HG03095 (cell line): ENCODE data around the gene NBEA.

Source experiments
- ATAC-seq: cut with Tn5 transposase; IDR thresholded peaks from one replicate; pipeline ENCODE4 v1.9.1; 2021; ENCODE audit warnings: moderate library complexity; ENCODE audit not compliant: unreplicated experiment

NBEA gene

GRCh38 chr13:35697186-35697730, 755.2 kb downstream of the NBEA start:
- ATAC-seq: no peak

- no peak for ATAC-seq
These were observed 757.0 kb downstream of the NBEA start for GRCh38 chr13:35698911-35699576.

- ATAC-seq: no peak
These were observed 757.9 kb downstream of the NBEA start for GRCh38 chr13:35699825-35700510.

- ATAC-seq: no peak
These were observed 758.6 kb downstream of the NBEA start for GRCh38 chr13:35700671-35701070.

- no peak for ATAC-seq
These were observed 760.2 kb downstream of the NBEA start for GRCh38 chr13:35702316-35702715.

GRCh38 chr13:35703061-35703460, 761.0 kb downstream of the NBEA start:
- no peak for ATAC-seq

GRCh38 chr13:35704331-35704730, 762.3 kb downstream of the NBEA start:
- no peak for ATAC-seq

GRCh38 chr13:35706281-35706680, 764.2 kb downstream of the NBEA start:
- no peak for ATAC-seq

GRCh38 chr13:35706721-35707120, 764.7 kb downstream of the NBEA start:
- ATAC-seq: no peak

- no peak for ATAC-seq
These were observed 769.8 kb downstream of the NBEA start for GRCh38 chr13:35711909-35712308.

GRCh38 chr13:35712907-35713761, 771.1 kb downstream of the NBEA start:
- ATAC-seq: no peak

- no peak for ATAC-seq
These were observed 772.1 kb downstream of the NBEA start for GRCh38 chr13:35714121-35714520.

GRCh38 chr13:35714588-35715377, 772.7 kb downstream of the NBEA start:
- ATAC-seq: no peak

GRCh38 chr13:35716186-35716585, 774.1 kb downstream of the NBEA start:
- ATAC-seq: no peak

- no peak for ATAC-seq
These were observed 774.7 kb downstream of the NBEA start for GRCh38 chr13:35716729-35717128.

GRCh38 chr13:35718084-35718483, 776.0 kb downstream of the NBEA start:
- no peak for ATAC-seq

GRCh38 chr13:35720290-35720689, 778.2 kb downstream of the NBEA start:
- ATAC-seq: no peak

- ATAC-seq: no peak
These were observed 778.9 kb downstream of the NBEA start for GRCh38 chr13:35720690-35721554.
